Neural cell (in vitro differentiated cells): ENCODE results near the gene CCND1. TPM values are rescaled to one million over a fixed set of nuclear protein-coding genes. Genes with fewer than 3 reads are reported as not detected.

Experiments
- H2AFZ ChIP-seq: fragments of 200-600, 300-800 bp; sonication (generic), shearing (Covaris generic); 2 replicates; pipeline ENCODE4 v1.6.0; 2014; ENCODE audit warnings: low read depth, mild to moderate bottlenecking, antibody characterized with exemption, low read length, moderate library complexity
- H3F3A ChIP-seq: fragments of 200-600 bp; shearing (Covaris generic); 2 replicates; pipeline ENCODE4 v1.6.1; 2016; ENCODE audit warnings: mild to moderate bottlenecking, moderate library complexity, mixed read lengths, antibody characterized with exemption, low read length; ENCODE audit not compliant: insufficient read depth, poor library complexity, severe bottlenecking
- H3K27ac ChIP-seq: fragments of 200-600, 300-800 bp; sonication (generic), shearing (Covaris generic); 2 replicates; pipeline ENCODE4 v1.5.1; 2014; ENCODE audit warnings: mild to moderate bottlenecking, low read length, moderate library complexity
- H3K27me3 ChIP-seq: fragments of 300-800, 200-600 bp; sonication (generic), shearing (Covaris generic); 2 replicates; pipeline ENCODE4 v1.6.0; 2014; ENCODE audit warnings: mild to moderate bottlenecking, low read depth, low read length, moderate library complexity; ENCODE audit not compliant: insufficient read depth
- H3K36me3 ChIP-seq: fragments of 300-800, 200-600 bp; sonication (generic), shearing (Covaris generic); 2 replicates; pipeline ENCODE4 v1.5.1; 2014; ENCODE audit warnings: mild to moderate bottlenecking, antibody characterized with exemption, low read length, moderate library complexity; ENCODE audit not compliant: insufficient read depth
- H3K4me2 ChIP-seq: fragments of 300-800, 200-600 bp; sonication (generic), shearing (Covaris generic); 2 replicates; pipeline ENCODE4 v1.6.0; 2014; ENCODE audit warnings: mild to moderate bottlenecking, low read length
- H3K4me3 ChIP-seq: fragments of 300-800, 200-600 bp; sonication (generic), shearing (Covaris generic); 2 replicates; pipeline ENCODE4 v1.5.1; 2014; ENCODE audit warnings: mild to moderate bottlenecking, low read length, moderate library complexity
- H3K79me2 ChIP-seq: fragments of 200-600 bp; shearing (Covaris generic); replicated peaks from 2 replicates; pipeline ENCODE4 v1.6.0; 2014; ENCODE audit warnings: mild to moderate bottlenecking, low read length, moderate library complexity; ENCODE audit not compliant: insufficient read depth
- H3K9ac ChIP-seq: fragments of 300-800, 200-600 bp; sonication (generic), shearing (Covaris generic); 2 replicates; pipeline ENCODE4 v1.6.1; 2016; ENCODE audit warnings: mild to moderate bottlenecking, low read length, mixed read lengths
- H3K9me2 ChIP-seq: fragments of 200-600 bp; shearing (Covaris generic); 2 replicates; pipeline ENCODE4 v1.6.1; 2016; ENCODE audit warnings: mild to moderate bottlenecking, low read length, mixed read lengths; ENCODE audit not compliant: insufficient read depth
- H3K9me3 ChIP-seq: fragments of 200-600, 300-800 bp; sonication (generic), shearing (Covaris generic); 2 replicates; pipeline ENCODE4 v1.6.1; 2016; ENCODE audit warnings: mild to moderate bottlenecking, mixed run types, low read length, moderate library complexity, mixed read lengths
- H4K20me1 ChIP-seq: fragments of 200-600 bp; shearing (Covaris generic); 2 replicates; pipeline ENCODE4 v1.6.1; 2016; ENCODE audit warnings: mild to moderate bottlenecking, mixed run types; ENCODE audit not compliant: insufficient read depth
- EP300 ChIP-seq: fragments of 450-650 bp; conservative IDR thresholded peaks from 2 replicates; pipeline ENCODE4 v1.6.1; 2014; ENCODE audit warnings: antibody characterized with exemption, mild to moderate bottlenecking, moderate library complexity; ENCODE audit not compliant: poor library complexity, severe bottlenecking
- EZH2 ChIP-seq: fragments of 200-600, 300-800 bp; shearing (Covaris generic), sonication (generic); IDR thresholded peaks from 2 replicates; pipeline ENCODE4 v1.6.1; 2014; ENCODE audit warnings: antibody characterized with exemption, low read length, borderline replicate concordance, mild to moderate bottlenecking; ENCODE audit not compliant: insufficient read depth, poor library complexity, severe bottlenecking
- MXI1 ChIP-seq: fragments of 450-650 bp; conservative IDR thresholded peaks from 2 replicates; pipeline ENCODE4 v1.6.1; 2014; ENCODE audit warnings: antibody characterized with exemption, mild to moderate bottlenecking; ENCODE audit not compliant: poor library complexity, severe bottlenecking
- POLR2AphosphoS5 ChIP-seq: IDR thresholded peaks from 2 replicates; pipeline ENCODE4 v1.6.1; 2012
- RAD21 ChIP-seq: fragments of 450-650 bp; conservative IDR thresholded peaks from 2 replicates; pipeline ENCODE4 v1.6.1; 2014; ENCODE audit warnings: antibody characterized with exemption, mild to moderate bottlenecking, moderate library complexity
- SMC3 ChIP-seq: fragments of 450-650 bp; conservative IDR thresholded peaks from 2 replicates; pipeline ENCODE4 v1.6.1; 2014; ENCODE audit warnings: antibody characterized with exemption, mild to moderate bottlenecking, moderate library complexity; ENCODE audit not compliant: poor library complexity
- TAF1 ChIP-seq: IDR thresholded peaks from 2 replicates; pipeline ENCODE4 v1.6.1; 2012; ENCODE audit warnings: low read depth
- polyA plus RNA-seq: library from polyadenylated mRNA; depleted of rRNA; stranded (reverse); fragments of >200 nt; gene quantifications from 2 replicates; pipeline ENCODE4 v1.2.3, GENCODE V29; 2014
- TF ChIP-seq, protein P1 (sequence below): fragments of 450-650 bp; IDR thresholded peaks from 2 replicates; pipeline ENCODE4 v1.5.1; 2014; ENCODE audit warnings: antibody characterized with exemption, mild to moderate bottlenecking, moderate library complexity; ENCODE audit not compliant: poor library complexity, severe bottlenecking
- TF ChIP-seq, protein P2 (sequence below): IDR thresholded peaks from 2 replicates; pipeline ENCODE4 v1.6.1; 2012; ENCODE audit warnings: borderline replicate concordance

The CCND1 gene
- polyA plus RNA-seq, 1 donor from 2014 or later, result 2.7 TPM

GRCh38 chr11:69647761-69648497 lies 7.0 kb downstream of the CCND1 start:
- H3K9ac ChIP-seq, result no peak overlapping the region
- no peaks in the 10 kb centered on the region for H3K9me2 ChIP-seq
- H3F3A ChIP-seq, result no peaks in the 10 kb centered on the region
- no peaks in the 10 kb centered on the region for H3K79me2 ChIP-seq
- H3K36me3 ChIP-seq, result no peaks in the 10 kb centered on the region
- H3K27me3 ChIP-seq, result peaks cover 12% of the 10 kb centered on the region
- no peak overlapping the region for H3K4me2 ChIP-seq
- no peak overlapping the region for H3K4me3 ChIP-seq
- no peak overlapping the region for H3K27ac ChIP-seq
- H3K9me3 ChIP-seq, result no peaks in the 10 kb centered on the region
- H2AFZ ChIP-seq, result no peak overlapping the region
- H4K20me1 ChIP-seq, result no peaks in the 10 kb centered on the region
- TF ChIP-seq EP300, result no peak

GRCh38 chr11:69648679-69649575 lies 8.0 kb downstream of the CCND1 start:
- peaks cover 9% of the 10 kb centered on the region for H3K27me3 ChIP-seq
- TF ChIP-seq SMC3, result no peak
- TF ChIP-seq TAF1, result no peak
- no peak for TF ChIP-seq RAD21
- TF ChIP-seq EZH2, result no peak
- no peak for TF ChIP-seq MXI1
- TF ChIP-seq POLR2AphosphoS5, result no peak
- TF ChIP-seq, protein P1, sequence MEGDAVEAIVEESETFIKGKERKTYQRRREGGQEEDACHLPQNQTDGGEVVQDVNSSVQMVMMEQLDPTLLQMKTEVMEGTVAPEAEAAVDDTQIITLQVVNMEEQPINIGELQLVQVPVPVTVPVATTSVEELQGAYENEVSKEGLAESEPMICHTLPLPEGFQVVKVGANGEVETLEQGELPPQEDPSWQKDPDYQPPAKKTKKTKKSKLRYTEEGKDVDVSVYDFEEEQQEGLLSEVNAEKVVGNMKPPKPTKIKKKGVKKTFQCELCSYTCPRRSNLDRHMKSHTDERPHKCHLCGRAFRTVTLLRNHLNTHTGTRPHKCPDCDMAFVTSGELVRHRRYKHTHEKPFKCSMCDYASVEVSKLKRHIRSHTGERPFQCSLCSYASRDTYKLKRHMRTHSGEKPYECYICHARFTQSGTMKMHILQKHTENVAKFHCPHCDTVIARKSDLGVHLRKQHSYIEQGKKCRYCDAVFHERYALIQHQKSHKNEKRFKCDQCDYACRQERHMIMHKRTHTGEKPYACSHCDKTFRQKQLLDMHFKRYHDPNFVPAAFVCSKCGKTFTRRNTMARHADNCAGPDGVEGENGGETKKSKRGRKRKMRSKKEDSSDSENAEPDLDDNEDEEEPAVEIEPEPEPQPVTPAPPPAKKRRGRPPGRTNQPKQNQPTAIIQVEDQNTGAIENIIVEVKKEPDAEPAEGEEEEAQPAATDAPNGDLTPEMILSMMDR, result no peak
- no peak for TF ChIP-seq EP300
- TF ChIP-seq, protein P2, sequence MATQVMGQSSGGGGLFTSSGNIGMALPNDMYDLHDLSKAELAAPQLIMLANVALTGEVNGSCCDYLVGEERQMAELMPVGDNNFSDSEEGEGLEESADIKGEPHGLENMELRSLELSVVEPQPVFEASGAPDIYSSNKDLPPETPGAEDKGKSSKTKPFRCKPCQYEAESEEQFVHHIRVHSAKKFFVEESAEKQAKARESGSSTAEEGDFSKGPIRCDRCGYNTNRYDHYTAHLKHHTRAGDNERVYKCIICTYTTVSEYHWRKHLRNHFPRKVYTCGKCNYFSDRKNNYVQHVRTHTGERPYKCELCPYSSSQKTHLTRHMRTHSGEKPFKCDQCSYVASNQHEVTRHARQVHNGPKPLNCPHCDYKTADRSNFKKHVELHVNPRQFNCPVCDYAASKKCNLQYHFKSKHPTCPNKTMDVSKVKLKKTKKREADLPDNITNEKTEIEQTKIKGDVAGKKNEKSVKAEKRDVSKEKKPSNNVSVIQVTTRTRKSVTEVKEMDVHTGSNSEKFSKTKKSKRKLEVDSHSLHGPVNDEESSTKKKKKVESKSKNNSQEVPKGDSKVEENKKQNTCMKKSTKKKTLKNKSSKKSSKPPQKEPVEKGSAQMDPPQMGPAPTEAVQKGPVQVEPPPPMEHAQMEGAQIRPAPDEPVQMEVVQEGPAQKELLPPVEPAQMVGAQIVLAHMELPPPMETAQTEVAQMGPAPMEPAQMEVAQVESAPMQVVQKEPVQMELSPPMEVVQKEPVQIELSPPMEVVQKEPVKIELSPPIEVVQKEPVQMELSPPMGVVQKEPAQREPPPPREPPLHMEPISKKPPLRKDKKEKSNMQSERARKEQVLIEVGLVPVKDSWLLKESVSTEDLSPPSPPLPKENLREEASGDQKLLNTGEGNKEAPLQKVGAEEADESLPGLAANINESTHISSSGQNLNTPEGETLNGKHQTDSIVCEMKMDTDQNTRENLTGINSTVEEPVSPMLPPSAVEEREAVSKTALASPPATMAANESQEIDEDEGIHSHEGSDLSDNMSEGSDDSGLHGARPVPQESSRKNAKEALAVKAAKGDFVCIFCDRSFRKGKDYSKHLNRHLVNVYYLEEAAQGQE, result no peak
- no peak overlapping the region for H3K9ac ChIP-seq
- H3K27ac ChIP-seq, result no peak overlapping the region
- H3F3A ChIP-seq, result no peaks in the 10 kb centered on the region
- no peaks in the 10 kb centered on the region for H4K20me1 ChIP-seq
- H3K4me3 ChIP-seq, result no peak overlapping the region
- H3K79me2 ChIP-seq, result no peaks in the 10 kb centered on the region
- no peaks in the 10 kb centered on the region for H3K9me3 ChIP-seq
- no peaks in the 10 kb centered on the region for H3K36me3 ChIP-seq
- H3K9me2 ChIP-seq, result no peaks in the 10 kb centered on the region
- no peak overlapping the region for H2AFZ ChIP-seq
- no peak overlapping the region for H3K4me2 ChIP-seq
